ACC112 (cell line): ENCODE results near the gene NFX1.
"Not testable (repeated sequence)": the region's sequence is repeated elsewhere in the genome, so short reads cannot be mapped to it uniquely, and the experiment has no call there.

ENCODE experiments used
- H2AFZ ChIP-seq: fragments of 200-600 bp; sonication (generic); one replicate; pipeline ENCODE4 v1.6.0; 2017; ENCODE audit warnings: antibody characterized with exemption, low read length; ENCODE audit not compliant: unreplicated experiment
- H3K27ac ChIP-seq: fragments of 200-600 bp; sonication (generic); 2 replicates; pipeline ENCODE4 v1.5.1; 2014; ENCODE audit warnings: low read depth, mild to moderate bottlenecking, antibody characterized with exemption, low read length, moderate library complexity
- H3K27me3 ChIP-seq: fragments of 200-600 bp; sonication (generic); 2 replicates; pipeline ENCODE4 v1.6.1; 2014; ENCODE audit warnings: mild to moderate bottlenecking, antibody characterized with exemption, low read length, moderate library complexity, mixed read lengths; ENCODE audit not compliant: insufficient read depth
- H3K36me3 ChIP-seq: fragments of 200-600 bp; sonication (generic); 2 replicates; pipeline ENCODE4 v1.6.1; 2016; ENCODE audit warnings: mild to moderate bottlenecking, antibody characterized with exemption, low read length, moderate library complexity, mixed read lengths; ENCODE audit not compliant: insufficient read depth
- H3K4me1 ChIP-seq: fragments of 200-600 bp; sonication (generic); one replicate; pipeline ENCODE4 v1.6.1; 2016; ENCODE audit warnings: low read length, mixed read lengths; ENCODE audit not compliant: insufficient read depth, unreplicated experiment, control insufficient read depth
- H3K4me3 ChIP-seq: fragments of 200-600 bp; sonication (generic); 2 replicates; pipeline ENCODE4 v1.5.1; 2014; ENCODE audit warnings: mild to moderate bottlenecking, low read depth, low read length
- H3K79me2 ChIP-seq: fragments of 200-600 bp; sonication (generic); one replicate; pipeline ENCODE4 v1.6.0; 2016; ENCODE audit warnings: low read length; ENCODE audit not compliant: control insufficient read depth, unreplicated experiment, insufficient read depth

NFX1 gene

GRCh38 chr9:33375841-33376321 is 85.6 kb downstream of the NFX1 start:
- Histone ChIP-seq H3K36me3 (no peaks in the 10 kb centered on the region), H3K27ac (no peak overlapping the region), H2AFZ (no peak overlapping the region), H3K4me1 (no peaks in the 10 kb centered on the region), H3K27me3 (no peaks in the 10 kb centered on the region), H3K79me2 (no peaks in the 10 kb centered on the region), H3K4me3 (no peak overlapping the region)

- Histone ChIP-seq H2AFZ (no peak overlapping the region), H3K79me2 (no peaks in the 10 kb centered on the region), H3K27ac (no peak overlapping the region), H3K4me1 (no peaks in the 10 kb centered on the region), H3K4me3 (no peak overlapping the region), H3K36me3 (no peaks in the 10 kb centered on the region), H3K27me3 (no peaks in the 10 kb centered on the region)
Measured at GRCh38 chr9:33377089-33377715, 86.9 kb downstream of the NFX1 start.

GRCh38 chr9:33378121-33378795 is 87.9 kb downstream of the NFX1 start:
- Histone ChIP-seq H3K27ac (no peak overlapping the region), H2AFZ (no peak overlapping the region), H3K36me3 (no peaks in the 10 kb centered on the region), H3K4me1 (no peaks in the 10 kb centered on the region), H3K4me3 (no peak overlapping the region), H3K27me3 (no peaks in the 10 kb centered on the region), H3K79me2 (no peaks in the 10 kb centered on the region)

GRCh38 chr9:33379666-33380389 is 89.5 kb downstream of the NFX1 start:
- Histone ChIP-seq H3K27ac (no peak overlapping the region), H3K4me1 (no peaks in the 10 kb centered on the region), H3K4me3 (no peak overlapping the region), H3K79me2 (no peaks in the 10 kb centered on the region), H3K36me3 (no peaks in the 10 kb centered on the region), H2AFZ (no peak overlapping the region), H3K27me3 (no peaks in the 10 kb centered on the region)

DNA sequence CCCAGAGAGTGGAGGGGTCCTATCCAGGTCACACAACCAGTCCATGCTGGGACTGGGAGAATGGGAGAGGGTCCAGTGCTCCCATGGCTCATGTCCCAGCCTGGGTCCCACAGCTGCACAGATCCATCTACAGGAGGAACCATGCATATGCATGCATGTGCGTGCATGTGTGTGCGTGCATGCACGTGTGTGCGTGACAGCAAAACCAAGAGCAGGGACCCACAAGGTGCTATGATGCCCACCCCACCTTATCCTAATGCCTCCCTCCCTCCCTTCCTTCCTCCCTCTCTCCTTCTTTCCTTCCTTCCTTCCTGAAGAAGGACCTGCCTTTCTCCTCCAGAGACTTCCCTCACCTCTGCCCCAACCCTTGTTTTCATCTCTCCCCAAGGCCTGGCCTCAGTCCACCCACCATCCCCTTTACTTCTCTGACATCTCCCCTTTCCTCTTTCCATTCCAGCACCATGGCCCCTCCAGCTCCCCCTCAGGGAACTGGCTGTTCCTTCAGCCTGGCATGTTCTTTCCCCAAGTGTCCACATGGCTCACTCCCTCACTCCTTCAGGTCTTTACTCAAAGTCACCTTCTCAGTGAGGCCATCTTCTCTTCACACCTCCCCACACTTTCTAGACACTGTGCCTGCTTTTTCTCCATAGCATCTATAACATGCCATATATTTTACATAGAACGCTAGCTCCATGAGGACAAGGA is 90.2 kb downstream of the NFX1 start:
- no peak overlapping the region for H2AFZ ChIP-seq
- no peaks in the 10 kb centered on the region for H3K4me1 ChIP-seq
- no peaks in the 10 kb centered on the region for H3K79me2 ChIP-seq
- H3K27ac ChIP-seq: no peak overlapping the region
- no peaks in the 10 kb centered on the region for H3K27me3 ChIP-seq
- no peaks in the 10 kb centered on the region for H3K36me3 ChIP-seq
- H3K4me3 ChIP-seq: no peak overlapping the region

- Histone ChIP-seq H3K4me1 (no peaks in the 10 kb centered on the region), H3K79me2 (no peaks in the 10 kb centered on the region), H2AFZ (no peak overlapping the region), H3K27ac (no peak overlapping the region), H3K4me3 (no peak overlapping the region), H3K27me3 (no peaks in the 10 kb centered on the region), H3K36me3 (no peaks in the 10 kb centered on the region)
Measured at GRCh38 chr9:33381231-33381791, 91.0 kb downstream of the NFX1 start.

DNA sequence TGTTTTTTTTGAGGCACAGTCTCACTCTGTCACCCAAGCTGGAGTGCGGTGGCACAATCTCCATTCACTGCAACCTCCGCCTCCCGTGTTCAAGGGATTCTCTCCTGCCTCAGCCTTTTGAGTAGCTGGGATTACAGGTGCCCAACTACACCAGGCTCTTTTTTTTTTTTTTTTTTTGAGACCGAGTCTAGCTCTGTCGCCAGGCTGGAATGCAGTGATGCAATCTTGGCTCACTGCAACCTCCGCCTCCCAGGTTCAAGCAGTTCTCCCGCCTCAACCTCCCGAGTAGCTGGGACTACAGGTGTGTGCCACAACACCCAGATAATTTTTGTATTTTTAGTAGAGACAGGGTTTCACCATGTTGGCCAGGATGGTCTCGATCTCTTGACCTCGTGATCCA is 92.1 kb downstream of the NFX1 start:
- not testable (repeated sequence) for H2AFZ ChIP-seq, H3K27me3 ChIP-seq, H3K4me1 ChIP-seq, H3K4me3 ChIP-seq, H3K79me2 ChIP-seq, H3K36me3 ChIP-seq, H3K27ac ChIP-seq

DNA sequence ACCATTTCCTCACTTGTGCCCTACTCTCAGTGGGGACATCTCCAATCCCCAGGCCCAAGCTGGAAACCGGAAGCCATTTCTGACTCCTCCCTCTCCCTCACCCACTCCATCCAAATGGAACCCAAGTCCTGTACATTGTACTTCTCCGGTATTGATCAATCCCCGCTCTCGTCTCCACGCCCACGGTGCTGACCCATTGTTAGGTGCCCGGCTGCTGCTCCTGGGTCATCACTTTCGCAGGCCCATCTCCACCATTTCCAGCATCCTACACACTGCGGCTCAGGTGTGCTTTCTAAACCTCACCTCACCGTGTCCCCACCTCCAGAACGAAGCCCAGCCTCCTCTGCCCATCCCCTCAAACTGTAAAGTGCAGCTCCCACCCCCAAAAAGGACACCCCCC is 93.1 kb downstream of the NFX1 start:
- not testable (repeated sequence) for H3K27ac ChIP-seq, H3K27me3 ChIP-seq, H3K36me3 ChIP-seq, H2AFZ ChIP-seq, H3K79me2 ChIP-seq, H3K4me3 ChIP-seq, H3K4me1 ChIP-seq

GRCh38 chr9:33385536-33385935 is 95.2 kb downstream of the NFX1 start:
- H2AFZ ChIP-seq, H3K36me3 ChIP-seq, H3K27me3 ChIP-seq, H3K4me1 ChIP-seq, H3K79me2 ChIP-seq, H3K27ac ChIP-seq, H3K4me3 ChIP-seq: not testable (repeated sequence)

DNA sequence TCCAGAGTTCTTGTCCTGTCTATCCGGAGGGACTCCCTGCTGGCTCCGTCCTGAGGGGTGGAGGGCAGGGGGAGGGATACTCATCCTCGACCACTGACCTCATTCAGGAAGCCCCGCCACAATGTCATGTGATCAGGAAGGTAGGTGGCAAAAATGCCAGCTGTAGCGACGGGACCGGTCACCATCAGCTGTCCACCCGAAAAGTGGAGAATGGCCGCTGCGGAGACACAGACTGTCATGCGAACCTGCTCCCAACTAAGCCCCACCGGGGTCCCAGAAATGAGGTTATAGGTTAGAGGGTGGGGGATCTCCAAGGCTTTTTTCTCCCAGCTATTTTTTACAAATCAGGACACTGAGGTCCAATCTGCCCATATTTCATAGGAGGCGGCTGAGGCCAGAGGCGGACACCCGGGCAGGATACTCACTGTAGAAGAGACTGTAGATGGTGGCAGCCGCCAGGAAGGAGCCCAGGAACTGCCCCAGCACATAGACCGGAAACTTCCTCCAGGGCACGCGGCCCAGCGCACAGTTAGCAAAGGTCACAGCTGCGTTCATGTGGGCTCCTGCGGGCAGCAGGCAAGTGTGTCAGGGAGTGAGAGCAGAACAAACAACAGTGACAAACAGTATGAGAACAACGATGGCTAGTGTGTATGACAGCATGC is 95.8 kb downstream of the NFX1 start:
- H3K27ac ChIP-seq, H3K4me3 ChIP-seq, H3K27me3 ChIP-seq, H3K79me2 ChIP-seq, H2AFZ ChIP-seq, H3K36me3 ChIP-seq, H3K4me1 ChIP-seq: not testable (repeated sequence)
